B cell (primary cell): Measurements from ENCODE around the gene KCTD4. TPM values are rescaled to one million over a fixed set of nuclear protein-coding genes. Genes with fewer than 3 reads are reported as not detected.
A peak's percentile ranks its signal among the peaks of the same experiment; 100 is the strongest.
"Not testable (repeated sequence)": the region's sequence is repeated elsewhere in the genome, so short reads cannot be mapped to it uniquely, and the experiment has no call there.

Experiments
- ATAC-seq: fragments of 200-7000 bp; cut with Tn5 transposase; one replicate; pipeline ENCODE4 v1.10.0; 2021; ENCODE audit warnings: low read depth, mild to moderate bottlenecking, moderate number of reproducible peaks, moderate library complexity
- CTCF ChIA-PET: fragments of 350-600 bp; sonication (Branson Sonifier 250); formaldehyde crosslinking; loops from one replicate; lab custom pipeline; 2021; ENCODE audit warnings: antibody characterized with exemption, inconsistent platforms; lab: Charles Lee
- POLR2A ChIA-PET: fragments of 350-600 bp; sonication (Branson Sonifier 250); formaldehyde crosslinking; loops from one replicate; lab custom pipeline; 2021; ENCODE audit warnings: antibody characterized with exemption; lab: Charles Lee
- DNase-seq: peaks from one replicate; pipeline ENCODE4 v3.0.0; 2013
- H2AFZ ChIP-seq: 2 replicates; pipeline ENCODE4 v1.6.1; 2012; ENCODE audit warnings: mild to moderate bottlenecking, low read depth, low read length; ENCODE audit not compliant: insufficient read depth, poor library complexity, severe bottlenecking
- H3K27ac ChIP-seq, 2 donors: 1 replicate in 1 of 2; 2 replicates in 1 of 2; pipeline ENCODE4 v1.5.1; 2012 to 2013; ENCODE audit warnings: low read length in 2 of 2, mild to moderate bottlenecking in 2 of 2, moderate library complexity in 1 of 2
- H3K27me3 ChIP-seq, 4 experiments: fragments of 200-600 bp in 1 of 4; sonication (generic) in 1 of 4; replicated peaks in 1 of 4; 1 replicate in 2 of 4; 2 replicates in 2 of 4; pipeline versions ENCODE4 v1.6.1 to v1.7.0; 2013 to 2016; ENCODE audit warnings: low read length in 3 of 4, mild to moderate bottlenecking in 2 of 4, mixed read lengths in 1 of 4, moderate library complexity in 1 of 4; ENCODE audit not compliant: insufficient read depth in 4 of 4, control insufficient read depth in 3 of 4; ENCODE audit errors: control extremely low read depth in 1 of 4
- H3K36me3 ChIP-seq, 2 experiments: replicated peaks in 1 of 2; 1 replicate in 1 of 2; 2 replicates in 1 of 2; pipeline versions ENCODE4 v1.6.1 to v1.7.1; 2013; ENCODE audit warnings: low read length in 1 of 2; ENCODE audit not compliant: insufficient read depth in 2 of 2, control insufficient read depth in 1 of 2; ENCODE audit errors: control extremely low read depth in 1 of 2, extremely low read depth in 1 of 2
- H3K4me1 ChIP-seq, 2 donors: fragments of 200-600 bp in 1 of 2; sonication (generic) in 1 of 2; 1 replicate in 1 of 2; 2 replicates in 1 of 2; pipeline versions ENCODE4 v1.5.1 to v1.6.1; 2013 to 2017; ENCODE audit warnings: low read length in 2 of 2; ENCODE audit not compliant: control insufficient read depth in 2 of 2, insufficient read depth in 2 of 2
- H3K4me2 ChIP-seq: replicated peaks from 2 replicates; pipeline ENCODE3; 2012; ENCODE audit warnings: mild to moderate bottlenecking, low read depth, low read length; ENCODE audit not compliant: poor library complexity, severe bottlenecking
- H3K4me3 ChIP-seq, 5 experiments: fragments of 200-600 bp in 1 of 5; sonication (generic) in 1 of 5; 1 replicate in 3 of 5; 2 replicates in 2 of 5; pipeline versions ENCODE4 v1.5.1 to v1.7.0; 2011 to 2016; ENCODE audit warnings: low read length in 4 of 5, mild to moderate bottlenecking in 4 of 5, low read depth in 2 of 5, control low read depth in 1 of 5, moderate library complexity in 1 of 5; ENCODE audit not compliant: insufficient read depth in 1 of 5; ENCODE audit errors: control extremely low read depth in 1 of 5, extremely low read depth in 1 of 5
- H3K79me2 ChIP-seq: fragments of 200-600 bp; sonication (generic); one replicate; pipeline ENCODE4 v1.6.0; 2016; ENCODE audit warnings: low read length; ENCODE audit not compliant: control insufficient read depth, insufficient read depth
- H3K9ac ChIP-seq: fragments of 200-600 bp; sonication (generic); 2 replicates; pipeline ENCODE4 v1.6.1; 2017; ENCODE audit warnings: mild to moderate bottlenecking, low read length, moderate library complexity
- H3K9me3 ChIP-seq, 3 donors: one replicate each; pipeline versions ENCODE4 v1.6.1 to v1.7.1; 2013; ENCODE audit warnings: low read length in 2 of 3; ENCODE audit not compliant: control insufficient read depth in 2 of 3, insufficient read depth in 1 of 3; ENCODE audit errors: control extremely low read depth in 1 of 3
- H4K20me1 ChIP-seq: 2 replicates; pipeline ENCODE4 v1.6.0; 2012; ENCODE audit warnings: mild to moderate bottlenecking, low read length; ENCODE audit not compliant: insufficient read depth, control insufficient read depth, poor library complexity, severe bottlenecking
- H3K27ac Mint-ChIP-seq: one replicate; pipeline ENCODE4 v1.8.0; 2021; ENCODE audit warnings: mixed read lengths
- H3K27me3 Mint-ChIP-seq: one replicate; pipeline ENCODE4 v1.8.0; 2021; ENCODE audit warnings: mixed read lengths
- H3K4me1 Mint-ChIP-seq: one replicate; pipeline ENCODE4 v1.8.0; 2021; ENCODE audit warnings: mixed read lengths
- H3K4me3 Mint-ChIP-seq: one replicate; pipeline ENCODE4 v1.8.0; 2021; ENCODE audit warnings: mixed read lengths
- H3K9me3 Mint-ChIP-seq: one replicate; pipeline ENCODE4 v1.8.0; 2022; ENCODE audit warnings: mixed read lengths; ENCODE audit not compliant: insufficient read depth
- CTCF ChIP-seq: fragments of 200-600 bp; IDR thresholded peaks from one replicate; pipeline ENCODE4 v1.8.0; 2022; ENCODE audit warnings: antibody characterized with exemption, mild to moderate bottlenecking
- EZH2 ChIP-seq: IDR thresholded peaks from 2 replicates; pipeline ENCODE4 v1.6.1; 2012; ENCODE audit warnings: borderline replicate concordance, low read depth, mild to moderate bottlenecking, moderate library complexity, low read length; ENCODE audit not compliant: insufficient read depth, poor library complexity, severe bottlenecking
- WGBS: methylation state at CpG from one replicate; pipeline ENCODE4 v1.1.5; 2013; ENCODE audit warnings: missing lambda C conversion rate; ENCODE audit not compliant: insufficient coverage; 5-methylcytosine and 5-hydroxymethylcytosine counted together
- intact Hi-C: fragments of 100-400 bp; cut with micrococcal nuclease; formaldehyde crosslinking; loops from one replicate; pipeline ENCODE4 v1.10.0; 2022
- polyA plus RNA-seq: library from polyadenylated mRNA; depleted of rRNA; stranded (reverse); fragments of >200 nt; gene quantifications from 2 replicates; pipeline ENCODE4 v1.2.3, GENCODE V29; 2012
- total RNA-seq, 2 donors: library from RNA; stranded (reverse); fragments of 120-200 nt in 1 of 2; gene quantifications; 1 replicate in 1 of 2; 2 replicates in 1 of 2; pipeline versions ENCODE4 v1.2.3 to v1.2.4, GENCODE V29; 2013 to 2022

The KCTD4 gene
- total and polyA plus RNA-seq, 2 donors (not counting 1 experiment from before 2014, with no cell fraction given), result not detected

- CTCF ChIA-PET, H3K27ac ChIP-seq, DNase-seq, H3K36me3 ChIP-seq, H4K20me1 ChIP-seq, H2AFZ ChIP-seq, H3K27ac Mint-ChIP-seq, H3K27me3 ChIP-seq, H3K27me3 Mint-ChIP-seq, intact Hi-C loops, H3K9me3 ChIP-seq, POLR2A ChIA-PET, H3K9ac ChIP-seq, ATAC-seq, H3K4me3 Mint-ChIP-seq, H3K4me2 ChIP-seq, H3K9me3 Mint-ChIP-seq, H3K4me3 ChIP-seq: not testable (repeated sequence)
- H3K79me2 ChIP-seq, result peaks cover 16% of the 10 kb centered on the region
- no CpG with 5 or more reads among the region's 4 CpGs for WGBS
- H3K4me1 Mint-ChIP-seq, result peaks cover 16% of the 10 kb centered on the region
- peaks cover 10 to 13% of the 10 kb centered on the region in 2 donors for H3K4me1 ChIP-seq
These were observed 11.8 kb downstream of the KCTD4 start for GRCh38 chr13:45189077-45189476.

- Mint-ChIP-seq H3K4me3 (no peak overlapping the region), H3K27me3 (no peaks in the 10 kb centered on the region)
These were observed 15.6 kb downstream of the KCTD4 start for GRCh38 chr13:45185286-45185685.

More at GRCh38 chr13:45185286-45185685, 15.6 kb downstream of the KCTD4 start:
- Histone ChIP-seq H3K79me2 (peaks cover 12% of the 10 kb centered on the region), H3K9ac (no peak overlapping the region), H3K27ac (peak overlapping the region in 1 of 2 donors; percentile 48), H3K4me1 (peaks cover 17 to 18% of the 10 kb centered on the region in 2 donors), H2AFZ (no peak overlapping the region), H3K4me2 (peak overlapping the region; percentile 42), H3K36me3 (peaks cover 0 to 2% of the 10 kb centered on the region in 2 experiments), H3K4me3 (no peak overlapping the region), H3K27me3 (no peaks in the 10 kb centered on the region), H3K9me3 (peaks cover 0 to 11% (median 0%) of the 10 kb centered on the region in 3 donors), H4K20me1 (no peaks in the 10 kb centered on the region)
- TF ChIP-seq CTCF, result no peak
- TF ChIP-seq EZH2, result no peak
- H3K4me1 Mint-ChIP-seq, result peaks cover 25% of the 10 kb centered on the region
- no CpG with 5 or more reads among the region's 2 CpGs for WGBS
- ChIA-PET CTCF (interaction anchor here (0.6 to 0.7 kb wide), 2 partner anchors 14 to 172 kb away, joined by 4 read pairs; no protein-coding TSS in a partner anchor), POLR2A (no interaction called here)
- H3K27ac Mint-ChIP-seq, result no peak overlapping the region
- DNase-seq (no peak), ATAC-seq (no peak)
- intact Hi-C loops, result no loop called here
- H3K9me3 Mint-ChIP-seq, result no peaks in the 10 kb centered on the region
